Glutamatergic neuron (in vitro differentiated cells): ENCODE measurements around the gene TCTN2. TPM values are rescaled to one million over a fixed set of nuclear protein-coding genes. Genes with fewer than 3 reads are reported as not detected.

Source experiments
- DNase-seq: peaks from one replicate; pipeline ENCODE4 v3.0.0; 2022
- H3K27ac Mint-ChIP-seq: one replicate; pipeline ENCODE4 v1.8.0; 2020; ENCODE audit warnings: mild to moderate bottlenecking, mixed read lengths, inconsistent platforms; ENCODE audit not compliant: unreplicated experiment
- H3K27me3 Mint-ChIP-seq: one replicate; pipeline ENCODE4 v1.8.0; 2020; ENCODE audit warnings: mild to moderate bottlenecking, moderate library complexity, mixed read lengths, inconsistent platforms; ENCODE audit not compliant: unreplicated experiment
- H3K36me3 Mint-ChIP-seq: one replicate; pipeline ENCODE4 v1.8.0; 2020; ENCODE audit warnings: mild to moderate bottlenecking, mixed read lengths, inconsistent platforms; ENCODE audit not compliant: unreplicated experiment
- H3K4me1 Mint-ChIP-seq: one replicate; pipeline ENCODE4 v1.8.0; 2020; ENCODE audit warnings: mild to moderate bottlenecking, low read depth, mixed read lengths, inconsistent platforms; ENCODE audit not compliant: unreplicated experiment
- H3K4me3 Mint-ChIP-seq: one replicate; pipeline ENCODE4 v1.8.0; 2020; ENCODE audit warnings: mild to moderate bottlenecking, mixed read lengths, inconsistent platforms; ENCODE audit not compliant: unreplicated experiment
- H3K9me3 Mint-ChIP-seq: one replicate; pipeline ENCODE4 v1.8.0; 2020; ENCODE audit warnings: mild to moderate bottlenecking, moderate library complexity, mixed read lengths, inconsistent platforms; ENCODE audit not compliant: unreplicated experiment
- total RNA-seq: library from RNA; stranded (reverse); fragmentation: NEBNext Ultra II Directional; extraction: Animal tissue kit (Norgen Biotek cat#: 25700); gene quantifications from one replicate; pipeline ENCODE4 v1.2.1, GENCODE V29; 2021; ENCODE audit not compliant: unreplicated experiment
- TF ChIP-seq, protein P1 (sequence below): fragments of 200-600 bp; sonication (generic); IDR thresholded peaks from one replicate; pipeline ENCODE4 v1.5.0; 2021; ENCODE audit not compliant: partially characterized antibody, unreplicated experiment

The TCTN2 gene
- total RNA-seq, 1 donor from 2014 or later = 5.7 TPM

DNA sequence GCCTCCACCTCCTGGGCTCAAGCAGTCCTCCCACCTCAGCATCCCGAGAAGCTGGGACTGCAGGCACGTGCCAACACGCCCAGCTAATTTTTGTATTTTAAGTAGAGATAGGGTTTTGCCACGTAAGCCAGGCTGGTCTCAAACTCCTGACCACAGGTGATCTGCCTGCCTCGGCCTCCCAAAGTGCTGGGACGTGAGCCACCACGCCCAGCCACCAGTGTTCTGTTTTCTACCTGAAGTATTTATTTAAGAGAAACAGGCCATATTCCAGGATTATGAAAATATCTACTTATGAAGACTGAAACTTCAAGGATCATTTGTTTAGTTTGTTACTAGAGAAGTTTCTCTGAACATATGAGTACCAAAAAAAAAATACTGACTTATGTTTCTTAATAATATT lies 27.0 kb upstream of the TCTN2 start:
- no peak overlapping the region for H3K27ac Mint-ChIP-seq
- H3K4me1 Mint-ChIP-seq = no peaks in the 10 kb centered on the region
- H3K27me3 Mint-ChIP-seq = no peaks in the 10 kb centered on the region
- no peak overlapping the region for H3K4me3 Mint-ChIP-seq
- TF ChIP-seq, protein P1, sequence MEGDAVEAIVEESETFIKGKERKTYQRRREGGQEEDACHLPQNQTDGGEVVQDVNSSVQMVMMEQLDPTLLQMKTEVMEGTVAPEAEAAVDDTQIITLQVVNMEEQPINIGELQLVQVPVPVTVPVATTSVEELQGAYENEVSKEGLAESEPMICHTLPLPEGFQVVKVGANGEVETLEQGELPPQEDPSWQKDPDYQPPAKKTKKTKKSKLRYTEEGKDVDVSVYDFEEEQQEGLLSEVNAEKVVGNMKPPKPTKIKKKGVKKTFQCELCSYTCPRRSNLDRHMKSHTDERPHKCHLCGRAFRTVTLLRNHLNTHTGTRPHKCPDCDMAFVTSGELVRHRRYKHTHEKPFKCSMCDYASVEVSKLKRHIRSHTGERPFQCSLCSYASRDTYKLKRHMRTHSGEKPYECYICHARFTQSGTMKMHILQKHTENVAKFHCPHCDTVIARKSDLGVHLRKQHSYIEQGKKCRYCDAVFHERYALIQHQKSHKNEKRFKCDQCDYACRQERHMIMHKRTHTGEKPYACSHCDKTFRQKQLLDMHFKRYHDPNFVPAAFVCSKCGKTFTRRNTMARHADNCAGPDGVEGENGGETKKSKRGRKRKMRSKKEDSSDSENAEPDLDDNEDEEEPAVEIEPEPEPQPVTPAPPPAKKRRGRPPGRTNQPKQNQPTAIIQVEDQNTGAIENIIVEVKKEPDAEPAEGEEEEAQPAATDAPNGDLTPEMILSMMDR = no peak
- no peaks in the 10 kb centered on the region for H3K36me3 Mint-ChIP-seq
- DNase-seq = no peak
- peaks cover 1% of the 10 kb centered on the region for H3K9me3 Mint-ChIP-seq

DNA sequence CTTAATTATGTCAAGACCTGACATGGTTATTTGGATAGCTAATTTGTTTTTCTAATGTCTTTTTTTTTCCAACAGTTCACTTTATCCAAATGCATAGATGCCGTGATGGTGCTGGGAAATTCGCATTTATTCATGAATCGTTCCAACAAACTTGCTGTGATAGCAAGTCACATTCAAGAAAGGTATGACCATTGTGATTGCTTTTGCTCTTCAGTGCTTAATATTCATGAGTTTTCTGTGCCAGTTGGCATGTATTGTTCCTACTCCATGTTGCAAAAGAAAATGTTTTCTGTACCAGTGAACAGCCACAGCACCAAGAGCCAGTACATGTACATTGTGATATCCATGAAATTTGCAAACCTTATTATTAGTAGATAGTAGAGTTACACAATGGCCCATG lies 25.5 kb upstream of the TCTN2 start:
- no peaks in the 10 kb centered on the region for H3K36me3 Mint-ChIP-seq
- H3K27ac Mint-ChIP-seq = no peak overlapping the region
- no peaks in the 10 kb centered on the region for H3K4me1 Mint-ChIP-seq
- TF ChIP-seq, protein P1 = no peak
- peaks cover 1% of the 10 kb centered on the region for H3K9me3 Mint-ChIP-seq
- H3K27me3 Mint-ChIP-seq = no peaks in the 10 kb centered on the region
- no peak overlapping the region for H3K4me3 Mint-ChIP-seq
- no peak for DNase-seq

- Mint-ChIP-seq H3K27ac (no peak overlapping the region), H3K4me3 (no peak overlapping the region), H3K9me3 (peaks cover 1% of the 10 kb centered on the region), H3K4me1 (no peaks in the 10 kb centered on the region), H3K36me3 (no peaks in the 10 kb centered on the region), H3K27me3 (no peaks in the 10 kb centered on the region)
- no peak for DNase-seq
- TF ChIP-seq, protein P1 = no peak
Measured at GRCh38 chr12:123645878-123646277, 25.0 kb upstream of the TCTN2 start.

- DNase-seq = no peak
- H3K27ac Mint-ChIP-seq = no peak overlapping the region
- no peaks in the 10 kb centered on the region for H3K4me1 Mint-ChIP-seq
- peaks cover under 1% of the 10 kb centered on the region for H3K9me3 Mint-ChIP-seq
- TF ChIP-seq, protein P1 = no peak
- H3K4me3 Mint-ChIP-seq = no peak overlapping the region
- H3K36me3 Mint-ChIP-seq = no peaks in the 10 kb centered on the region
- no peaks in the 10 kb centered on the region for H3K27me3 Mint-ChIP-seq
Measured at GRCh38 chr12:123648401-123648800, 22.5 kb upstream of the TCTN2 start.

DNA sequence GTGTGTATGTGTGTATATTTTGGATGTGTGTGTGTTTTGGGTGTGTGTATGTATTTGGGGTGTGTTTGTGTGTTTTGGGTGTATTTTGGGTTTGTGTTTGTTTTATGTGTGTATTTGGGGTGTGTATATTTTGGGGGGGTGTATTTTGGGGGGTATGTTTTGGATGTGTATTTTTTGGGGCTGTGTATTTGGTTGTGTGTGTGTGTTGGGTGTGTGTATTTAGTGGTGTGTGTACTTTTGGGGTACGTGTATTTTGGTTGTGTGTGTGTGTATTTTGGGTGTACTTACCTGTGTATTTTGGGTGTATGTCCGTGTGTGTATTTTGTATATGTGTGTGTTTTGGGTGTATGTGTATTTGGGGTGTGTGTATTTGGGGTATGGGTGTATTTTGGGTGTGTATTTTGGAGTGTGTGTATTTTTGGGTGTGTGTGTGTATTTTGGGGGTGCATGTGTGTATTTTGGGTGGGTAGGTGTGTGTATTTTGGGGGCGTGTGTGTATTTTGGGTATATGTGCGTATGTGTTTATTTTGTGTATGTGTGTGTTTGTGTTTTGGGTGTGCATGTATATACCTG lies 16.7 kb upstream of the TCTN2 start:
- TF ChIP-seq, protein P1 = no peak
- Mint-ChIP-seq H3K4me1 (no peaks in the 10 kb centered on the region), H3K4me3 (no peak overlapping the region), H3K27ac (no peak overlapping the region), H3K36me3 (no peaks in the 10 kb centered on the region), H3K27me3 (no peaks in the 10 kb centered on the region), H3K9me3 (no peaks in the 10 kb centered on the region)
- no peak for DNase-seq
